Neural crest cell (in vitro differentiated cells): ENCODE data around the gene CUBN. TPM values are rescaled to one million over a fixed set of nuclear protein-coding genes. Genes with fewer than 3 reads are reported as not detected.

Source experiments
- DNase-seq: peaks from one replicate; pipeline ENCODE4 v3.0.0; 2021; ENCODE audit warnings: low read depth, mixed read lengths, low spot score
- H3K27ac Mint-ChIP-seq: one replicate; pipeline ENCODE4 v1.8.0; 2021; ENCODE audit warnings: mild to moderate bottlenecking, mixed read lengths; ENCODE audit not compliant: unreplicated experiment
- H3K27me3 Mint-ChIP-seq: 2 replicates; pipeline ENCODE4 v1.8.0; 2021; ENCODE audit warnings: low read depth, mild to moderate bottlenecking, mixed read lengths
- H3K36me3 Mint-ChIP-seq: 2 replicates; pipeline ENCODE4 v1.8.0; 2021; ENCODE audit warnings: low read depth, mild to moderate bottlenecking, mixed read lengths
- H3K4me1 Mint-ChIP-seq: 2 replicates; pipeline ENCODE4 v1.8.0; 2021; ENCODE audit warnings: mixed read lengths
- H3K4me3 Mint-ChIP-seq: one replicate; pipeline ENCODE4 v1.8.0; 2021; ENCODE audit warnings: mild to moderate bottlenecking, mixed read lengths
- H3K9me3 Mint-ChIP-seq: 2 replicates; pipeline ENCODE4 v1.8.0; 2021; ENCODE audit warnings: mixed read lengths
- total RNA-seq: library from RNA; stranded (reverse); gene quantifications from 2 replicates; pipeline ENCODE4 v1.2.1, GENCODE V29; 2021
- TF ChIP-seq, protein P1 (sequence below): fragments of 200-600 bp; sonication (generic); conservative IDR thresholded peaks from 2 replicates; pipeline ENCODE4 v1.5.0; 2021; ENCODE audit warnings: antibody characterized with exemption, mild to moderate bottlenecking

Gene CUBN
- total RNA-seq, 1 donor from 2014 or later, result 2.2 TPM

DNA sequence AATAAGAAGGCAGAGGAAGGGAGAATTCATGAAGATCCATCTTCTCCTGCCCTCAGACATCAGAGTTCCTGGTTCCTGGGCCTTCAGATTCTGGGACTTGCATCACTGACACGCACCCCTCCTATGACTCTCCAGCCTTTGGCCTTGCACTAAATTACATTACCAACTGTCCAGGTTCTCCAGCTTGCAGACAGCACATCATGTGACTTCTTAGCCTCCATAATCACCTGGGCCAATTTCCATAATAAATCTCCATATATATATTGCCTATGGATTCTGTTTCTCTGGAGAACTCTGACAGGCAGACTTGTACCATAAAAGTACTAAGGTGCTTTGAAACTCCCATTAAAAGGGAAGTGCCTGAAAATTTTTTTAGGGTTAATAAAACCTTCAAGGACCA lies 335.6 kb downstream of the CUBN start:
- Mint-ChIP-seq H3K4me1 (peaks cover 14% of the 10 kb centered on the region), H3K27me3 (no peaks in the 10 kb centered on the region), H3K9me3 (no peaks in the 10 kb centered on the region), H3K36me3 (peaks cover 17% of the 10 kb centered on the region), H3K4me3 (no peak overlapping the region), H3K27ac (no peak overlapping the region)
- TF ChIP-seq, protein P1, sequence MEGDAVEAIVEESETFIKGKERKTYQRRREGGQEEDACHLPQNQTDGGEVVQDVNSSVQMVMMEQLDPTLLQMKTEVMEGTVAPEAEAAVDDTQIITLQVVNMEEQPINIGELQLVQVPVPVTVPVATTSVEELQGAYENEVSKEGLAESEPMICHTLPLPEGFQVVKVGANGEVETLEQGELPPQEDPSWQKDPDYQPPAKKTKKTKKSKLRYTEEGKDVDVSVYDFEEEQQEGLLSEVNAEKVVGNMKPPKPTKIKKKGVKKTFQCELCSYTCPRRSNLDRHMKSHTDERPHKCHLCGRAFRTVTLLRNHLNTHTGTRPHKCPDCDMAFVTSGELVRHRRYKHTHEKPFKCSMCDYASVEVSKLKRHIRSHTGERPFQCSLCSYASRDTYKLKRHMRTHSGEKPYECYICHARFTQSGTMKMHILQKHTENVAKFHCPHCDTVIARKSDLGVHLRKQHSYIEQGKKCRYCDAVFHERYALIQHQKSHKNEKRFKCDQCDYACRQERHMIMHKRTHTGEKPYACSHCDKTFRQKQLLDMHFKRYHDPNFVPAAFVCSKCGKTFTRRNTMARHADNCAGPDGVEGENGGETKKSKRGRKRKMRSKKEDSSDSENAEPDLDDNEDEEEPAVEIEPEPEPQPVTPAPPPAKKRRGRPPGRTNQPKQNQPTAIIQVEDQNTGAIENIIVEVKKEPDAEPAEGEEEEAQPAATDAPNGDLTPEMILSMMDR, result no peak
- DNase-seq, result no peak

DNA sequence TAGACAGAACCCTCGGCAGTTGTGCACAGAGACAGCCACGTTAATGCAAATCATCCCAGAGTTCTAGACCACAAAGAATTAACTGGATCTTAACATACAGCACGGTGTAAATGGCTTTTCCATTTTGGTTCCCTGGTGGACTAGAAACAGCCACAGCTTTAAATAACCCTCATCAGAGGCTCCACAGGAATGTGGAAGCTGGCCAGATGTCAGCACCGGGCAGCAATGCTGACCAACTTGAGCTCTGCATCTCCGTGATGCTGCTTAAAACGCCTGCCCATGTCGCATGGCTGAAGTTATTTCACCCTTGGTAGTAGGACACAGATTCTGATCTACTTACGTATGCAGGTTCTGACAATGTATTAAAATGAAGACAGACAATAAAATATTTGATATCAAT lies 336.9 kb downstream of the CUBN start:
- H3K4me3 Mint-ChIP-seq, result no peak overlapping the region
- no peak overlapping the region for H3K27ac Mint-ChIP-seq
- DNase-seq, result no peak
- H3K9me3 Mint-ChIP-seq, result no peaks in the 10 kb centered on the region
- peaks cover 17% of the 10 kb centered on the region for H3K4me1 Mint-ChIP-seq
- H3K27me3 Mint-ChIP-seq, result no peaks in the 10 kb centered on the region
- H3K36me3 Mint-ChIP-seq, result peaks cover 12% of the 10 kb centered on the region
- TF ChIP-seq, protein P1, result no peak

DNA sequence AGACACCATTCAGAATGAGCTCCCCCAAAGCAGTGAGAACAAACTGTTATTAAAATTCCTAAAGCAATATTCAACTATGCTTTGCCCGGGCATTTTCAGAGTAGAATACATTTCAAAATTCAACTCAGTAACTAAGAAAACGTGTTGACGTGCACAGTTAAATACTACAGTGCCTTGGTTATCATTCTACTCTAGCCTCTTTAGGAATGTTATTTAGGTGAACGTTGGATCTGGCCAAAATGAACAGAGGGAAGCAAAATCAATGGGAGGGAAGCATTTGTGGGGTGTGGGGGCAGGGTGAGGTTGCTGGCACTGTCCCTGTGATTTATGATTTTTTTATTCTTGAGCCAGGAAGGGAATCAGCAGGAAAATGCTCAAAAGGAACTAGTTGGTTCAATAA lies 339.8 kb downstream of the CUBN start:
- no peak for DNase-seq
- TF ChIP-seq, protein P1, result no peak
- Mint-ChIP-seq H3K27me3 (no peaks in the 10 kb centered on the region), H3K4me3 (no peak overlapping the region), H3K9me3 (no peaks in the 10 kb centered on the region), H3K4me1 (peaks cover 17% of the 10 kb centered on the region), H3K36me3 (peaks cover 9% of the 10 kb centered on the region), H3K27ac (no peak overlapping the region)

DNA sequence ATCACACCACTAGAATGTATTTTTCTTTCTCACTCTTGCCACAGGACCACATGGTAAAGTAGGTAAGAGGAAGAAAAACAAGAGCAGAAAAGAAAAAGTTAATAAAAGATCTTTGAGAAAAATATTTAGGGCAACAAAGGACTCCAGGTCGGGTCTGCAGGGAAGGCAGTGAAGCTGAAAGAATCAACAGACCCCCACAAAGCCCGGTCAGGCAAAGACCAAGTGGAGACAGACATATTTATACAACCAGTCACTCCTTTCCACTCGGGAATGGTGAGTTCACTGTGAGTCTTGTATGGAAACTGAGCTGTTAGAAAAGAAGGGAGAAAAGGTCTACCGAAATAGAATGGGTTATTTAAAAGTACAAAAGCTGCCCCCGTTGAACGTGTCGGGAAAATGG lies 340.4 kb downstream of the CUBN start:
- Mint-ChIP-seq H3K9me3 (no peaks in the 10 kb centered on the region), H3K27me3 (no peaks in the 10 kb centered on the region), H3K36me3 (peaks cover 9% of the 10 kb centered on the region), H3K27ac (no peak overlapping the region), H3K4me3 (peak overlapping the region; percentile 17), H3K4me1 (peaks cover 17% of the 10 kb centered on the region)
- DNase-seq, result no peak
- TF ChIP-seq, protein P1, result no peak

DNA sequence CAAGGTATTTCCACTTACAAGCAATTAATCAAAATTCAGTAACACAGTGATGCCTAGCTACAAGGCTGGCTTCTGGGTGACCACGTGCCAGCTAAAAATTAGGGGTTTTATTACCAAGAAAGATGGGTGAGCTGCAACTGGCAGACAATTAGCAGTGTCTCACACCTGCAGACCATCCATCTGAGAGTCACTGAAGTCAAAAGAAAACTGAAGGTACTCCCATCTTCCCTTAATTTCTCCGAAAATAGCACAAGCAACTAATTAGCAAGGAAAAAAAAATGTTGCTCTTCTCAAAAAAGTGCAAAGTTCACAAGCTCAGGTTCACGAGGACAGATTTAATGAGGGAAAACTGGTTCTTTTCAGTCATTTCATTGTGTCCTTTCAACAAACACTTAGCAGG lies 340.8 kb downstream of the CUBN start:
- Mint-ChIP-seq H3K36me3 (peaks cover 9% of the 10 kb centered on the region), H3K27me3 (no peaks in the 10 kb centered on the region), H3K27ac (no peak overlapping the region), H3K9me3 (no peaks in the 10 kb centered on the region), H3K4me1 (peaks cover 17% of the 10 kb centered on the region), H3K4me3 (no peak overlapping the region)
- no peak for DNase-seq
- TF ChIP-seq, protein P1, result no peak

DNA sequence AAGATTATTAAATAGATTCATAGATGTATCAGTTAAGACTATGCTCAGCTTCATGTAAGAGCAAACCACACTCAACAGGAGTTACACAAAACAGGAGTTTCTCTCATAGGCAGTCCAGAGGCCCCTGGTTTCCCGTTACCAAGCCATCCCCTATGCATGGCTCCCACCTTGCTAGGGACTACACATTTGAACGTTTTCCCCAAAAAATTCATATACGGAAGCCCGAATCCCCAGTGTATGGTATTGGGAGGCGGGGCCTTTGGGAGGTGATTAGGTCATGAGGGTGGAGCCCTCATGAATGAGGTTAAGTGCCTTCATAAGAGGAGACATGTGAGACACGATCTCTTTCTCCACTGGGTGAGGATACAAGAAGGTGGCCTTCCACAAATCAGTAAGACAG lies 341.5 kb downstream of the CUBN start:
- H3K36me3 Mint-ChIP-seq, result peaks cover 5% of the 10 kb centered on the region
- DNase-seq, result no peak
- H3K27ac Mint-ChIP-seq, result no peak overlapping the region
- H3K9me3 Mint-ChIP-seq, result no peaks in the 10 kb centered on the region
- peaks cover 17% of the 10 kb centered on the region for H3K4me1 Mint-ChIP-seq
- H3K27me3 Mint-ChIP-seq, result no peaks in the 10 kb centered on the region
- no peak overlapping the region for H3K4me3 Mint-ChIP-seq
- TF ChIP-seq, protein P1, result no peak
